Transverse colon (tissue), 4 donors: ENCODE measurements around the gene LRRC19.

ENCODE experiments used
- EP300 ChIP-seq: sonication (generic); formaldehyde crosslinking; IDR thresholded peaks from one replicate; pipeline ENCODE4 v1.6.1; 2017; ENCODE audit warnings: antibody characterized with exemption, low read depth
- POLR2A ChIP-seq: fragments of 450-650 bp; IDR thresholded peaks from one replicate; pipeline ENCODE4 v1.6.1; 2016; ENCODE audit warnings: antibody characterized with exemption, mild to moderate bottlenecking, moderate library complexity
- POLR2AphosphoS5 ChIP-seq, 3 donors: sonication (generic); formaldehyde crosslinking; IDR thresholded peaks; one replicate each; pipeline ENCODE4 v1.6.1; 2016; ENCODE audit warnings: antibody characterized with exemption in 3 of 3
- TF ChIP-seq, protein P1 (sequence below), 5 experiments: fragments of 200-600 bp in 3 of 5; fragments of 450-650 bp in 2 of 5; sonication (generic) in 3 of 5; IDR thresholded peaks; 1 replicate in 2 of 5; 2 replicates in 3 of 5; pipeline ENCODE4 v1.5.1; 2016 to 2017; ENCODE audit warnings: antibody characterized with exemption in 5 of 5, inconsistent platforms in 3 of 5, mild to moderate bottlenecking in 2 of 5, moderate library complexity in 1 of 5

- TF ChIP-seq, protein P1, sequence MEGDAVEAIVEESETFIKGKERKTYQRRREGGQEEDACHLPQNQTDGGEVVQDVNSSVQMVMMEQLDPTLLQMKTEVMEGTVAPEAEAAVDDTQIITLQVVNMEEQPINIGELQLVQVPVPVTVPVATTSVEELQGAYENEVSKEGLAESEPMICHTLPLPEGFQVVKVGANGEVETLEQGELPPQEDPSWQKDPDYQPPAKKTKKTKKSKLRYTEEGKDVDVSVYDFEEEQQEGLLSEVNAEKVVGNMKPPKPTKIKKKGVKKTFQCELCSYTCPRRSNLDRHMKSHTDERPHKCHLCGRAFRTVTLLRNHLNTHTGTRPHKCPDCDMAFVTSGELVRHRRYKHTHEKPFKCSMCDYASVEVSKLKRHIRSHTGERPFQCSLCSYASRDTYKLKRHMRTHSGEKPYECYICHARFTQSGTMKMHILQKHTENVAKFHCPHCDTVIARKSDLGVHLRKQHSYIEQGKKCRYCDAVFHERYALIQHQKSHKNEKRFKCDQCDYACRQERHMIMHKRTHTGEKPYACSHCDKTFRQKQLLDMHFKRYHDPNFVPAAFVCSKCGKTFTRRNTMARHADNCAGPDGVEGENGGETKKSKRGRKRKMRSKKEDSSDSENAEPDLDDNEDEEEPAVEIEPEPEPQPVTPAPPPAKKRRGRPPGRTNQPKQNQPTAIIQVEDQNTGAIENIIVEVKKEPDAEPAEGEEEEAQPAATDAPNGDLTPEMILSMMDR (IDR thresholded peaks at IDR 0.05), result no peak
- no peak for TF ChIP-seq POLR2AphosphoS5 (IDR thresholded peaks at IDR 0.05)
- TF ChIP-seq POLR2A, result no peak
- TF ChIP-seq EP300, result no peak
These were observed 37.7 kb upstream of the LRRC19 start for GRCh38 chr9:27043176-27043575.
